HEK293 (cell line): Measurements from ENCODE around the gene POLQ.

Experiments used
- GLIS1 ChIP-seq: fragments of 450-650 bp; formaldehyde crosslinking; IDR thresholded peaks from 2 replicates; pipeline ENCODE4 v1.5.1; 2016; ENCODE audit warnings: missing biosample characterization, missing genetic modification characterization
- TCF7L2 ChIP-seq: IDR thresholded peaks from 2 replicates; pipeline ENCODE4 v1.6.1; 2011; ENCODE audit warnings: low read depth, mild to moderate bottlenecking, inconsistent platforms, low read length, moderate library complexity, borderline replicate concordance
- ZNF274 ChIP-seq, 2 experiments: fragments of 200-500 bp in 1 of 2; fragments of 450-650 bp in 1 of 2; sonication (Bioruptor generic) in 1 of 2; formaldehyde crosslinking in 1 of 2; IDR thresholded peaks; 2 replicates each; pipeline versions ENCODE4 v1.5.1 to v1.6.1; 2014 to 2016; ENCODE audit warnings: borderline replicate concordance in 1 of 2, inconsistent platforms in 1 of 2, low read length in 1 of 2, missing biosample characterization in 1 of 2, missing genetic modification characterization in 1 of 2
- ZNF777 ChIP-seq: fragments of 450-650 bp; formaldehyde crosslinking; IDR thresholded peaks from 2 replicates; pipeline ENCODE4 v1.5.1; 2017; ENCODE audit warnings: missing biosample characterization, missing genetic modification characterization, borderline replicate concordance
- TF ChIP-seq, protein P1 (sequence below): fragments of 450-650 bp; formaldehyde crosslinking; IDR thresholded peaks from 2 replicates; pipeline ENCODE4 v1.5.1; 2016; ENCODE audit warnings: missing biosample characterization, missing genetic modification characterization

GRCh38 chr3:121574449-121574848 lies 28.7 kb upstream of the POLQ start:
- no peak for TF ChIP-seq ZNF274 (IDR thresholded peaks at IDR 0.05; ENCODE audit: low read length)
- TF ChIP-seq ZNF274 (tag by site-specific recombination; IDR thresholded peaks at IDR 0.05; ENCODE audit: borderline replicate concordance) = no peak
- TF ChIP-seq ZNF777 (tag by site-specific recombination) = no peak
- TF ChIP-seq, protein P1, sequence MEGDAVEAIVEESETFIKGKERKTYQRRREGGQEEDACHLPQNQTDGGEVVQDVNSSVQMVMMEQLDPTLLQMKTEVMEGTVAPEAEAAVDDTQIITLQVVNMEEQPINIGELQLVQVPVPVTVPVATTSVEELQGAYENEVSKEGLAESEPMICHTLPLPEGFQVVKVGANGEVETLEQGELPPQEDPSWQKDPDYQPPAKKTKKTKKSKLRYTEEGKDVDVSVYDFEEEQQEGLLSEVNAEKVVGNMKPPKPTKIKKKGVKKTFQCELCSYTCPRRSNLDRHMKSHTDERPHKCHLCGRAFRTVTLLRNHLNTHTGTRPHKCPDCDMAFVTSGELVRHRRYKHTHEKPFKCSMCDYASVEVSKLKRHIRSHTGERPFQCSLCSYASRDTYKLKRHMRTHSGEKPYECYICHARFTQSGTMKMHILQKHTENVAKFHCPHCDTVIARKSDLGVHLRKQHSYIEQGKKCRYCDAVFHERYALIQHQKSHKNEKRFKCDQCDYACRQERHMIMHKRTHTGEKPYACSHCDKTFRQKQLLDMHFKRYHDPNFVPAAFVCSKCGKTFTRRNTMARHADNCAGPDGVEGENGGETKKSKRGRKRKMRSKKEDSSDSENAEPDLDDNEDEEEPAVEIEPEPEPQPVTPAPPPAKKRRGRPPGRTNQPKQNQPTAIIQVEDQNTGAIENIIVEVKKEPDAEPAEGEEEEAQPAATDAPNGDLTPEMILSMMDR (tag by site-specific recombination) = no peak
- TF ChIP-seq GLIS1 (tag by site-specific recombination) = peak; percentile 58
- no peak for TF ChIP-seq TCF7L2
